DND-41 (cell line): ENCODE measurements around the gene FKBP3.
"Not testable (repeated sequence)": the region's sequence is repeated elsewhere in the genome, so short reads cannot be mapped to it uniquely, and the experiment has no call there.

Experiments
- ATAC-seq: fragments of 200-7000 bp; cut with Tn5 transposase; 3 replicates; pipeline ENCODE4 v1.9.1; 2021; ENCODE audit warnings: low read depth; ENCODE audit not compliant: insufficient read depth
- DNase-seq: peaks from one replicate; pipeline ENCODE4 v3.0.0-alpha.2; 2020
- H2AFZ ChIP-seq: 2 replicates; pipeline ENCODE4 v1.6.0; 2012; ENCODE audit warnings: low read depth, low read length
- H3K27ac ChIP-seq: 2 replicates; pipeline ENCODE4 v1.5.1; 2012; ENCODE audit warnings: low read length, inconsistent platforms
- H3K27me3 ChIP-seq: fragments of 200-600 bp; sonication (generic); 2 replicates; pipeline ENCODE4 v1.6.0; 2012; ENCODE audit warnings: low read length, mild to moderate bottlenecking, inconsistent platforms; ENCODE audit not compliant: insufficient read depth, poor library complexity
- H3K36me3 ChIP-seq: 2 replicates; pipeline ENCODE4 v1.5.1; 2012; ENCODE audit warnings: low read length, inconsistent platforms; ENCODE audit not compliant: insufficient read depth
- H3K4me1 ChIP-seq: 2 replicates; pipeline ENCODE4 v1.5.1; 2012; ENCODE audit warnings: mild to moderate bottlenecking, low read length; ENCODE audit not compliant: insufficient read depth
- H3K4me2 ChIP-seq: 2 replicates; pipeline ENCODE4 v1.6.0; 2012; ENCODE audit warnings: mild to moderate bottlenecking, moderate library complexity, low read length, inconsistent platforms; ENCODE audit not compliant: insufficient read depth
- H3K4me3 ChIP-seq, 2 experiments: fragments of 200-600 bp in 1 of 2; shearing (Covaris generic) in 1 of 2; 2 replicates each; pipeline ENCODE4 v1.5.1; 2012 to 2016; ENCODE audit warnings: inconsistent platforms in 2 of 2, low read length in 2 of 2, mild to moderate bottlenecking in 2 of 2, low read depth in 1 of 2, moderate library complexity in 1 of 2
- H3K79me2 ChIP-seq: 2 replicates; pipeline ENCODE4 v1.6.0; 2012; ENCODE audit warnings: low read length, inconsistent platforms; ENCODE audit not compliant: insufficient read depth
- H3K9ac ChIP-seq: 2 replicates; pipeline ENCODE4 v1.6.0; 2012; ENCODE audit warnings: low read depth, mild to moderate bottlenecking, inconsistent platforms, low read length, moderate library complexity
- H3K9me3 ChIP-seq: 2 replicates; pipeline ENCODE4 v1.5.1; 2012; ENCODE audit warnings: low read length, moderate library complexity, mild to moderate bottlenecking, inconsistent platforms; ENCODE audit not compliant: insufficient read depth, severe bottlenecking
- H4K20me1 ChIP-seq: 2 replicates; pipeline ENCODE4 v1.6.0; 2012; ENCODE audit warnings: low read length; ENCODE audit not compliant: insufficient read depth
- EZH2 ChIP-seq: IDR thresholded peaks from 3 replicates; pipeline ENCODE4 v1.6.1; 2012; ENCODE audit warnings: borderline replicate concordance, low read depth, mild to moderate bottlenecking, moderate library complexity, low read length, inconsistent platforms; ENCODE audit not compliant: severe bottlenecking
- TF ChIP-seq, protein P1 (sequence below): IDR thresholded peaks from 2 replicates; pipeline ENCODE4 v1.5.1; 2012; ENCODE audit warnings: borderline replicate concordance, low read length, moderate library complexity, mild to moderate bottlenecking; ENCODE audit not compliant: poor library complexity, severe bottlenecking; ENCODE audit errors: extremely low read depth

Gene FKBP3

DNA sequence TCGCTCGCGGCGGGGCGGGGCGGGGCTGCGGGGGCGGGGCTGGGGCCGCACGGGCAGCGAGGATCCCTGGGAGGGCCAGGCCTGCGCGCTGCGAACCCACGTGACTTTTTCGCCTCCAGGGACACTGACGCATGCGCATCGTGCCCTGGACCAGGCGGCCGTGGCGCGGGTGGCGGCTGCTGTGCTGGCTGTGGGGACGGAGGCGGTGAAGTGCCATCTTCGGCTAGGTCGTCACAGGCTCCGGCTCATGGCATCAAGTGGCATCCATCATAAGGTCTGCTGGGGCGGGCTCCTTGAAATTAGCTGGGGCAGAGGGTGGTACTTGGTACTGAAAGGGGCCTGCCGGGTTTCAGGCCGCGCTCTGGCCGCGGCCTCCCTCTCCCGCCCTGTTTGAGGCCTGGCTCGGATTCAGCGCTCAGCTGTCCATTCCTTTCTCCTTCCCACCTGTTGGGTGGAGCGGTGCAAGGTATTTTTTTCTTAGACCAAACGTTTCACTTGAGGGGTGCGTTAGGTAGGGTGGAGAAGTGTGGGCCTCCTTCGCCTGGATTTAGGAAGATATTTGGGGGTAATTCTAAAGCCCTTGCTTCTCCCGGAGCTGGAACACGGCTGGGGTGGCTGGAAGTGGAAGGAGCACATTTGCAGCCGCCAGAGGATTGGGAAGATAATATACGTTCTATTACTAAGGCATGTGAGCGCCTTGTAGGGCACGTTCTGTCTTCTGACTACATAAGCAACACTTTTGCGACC, 50.1 kb downstream of the FKBP3 start, which contains the start of gene PRPF39:
Gene PRPF39, plus strand, starts transcription at position 141 of the 747 bp plus-strand sequence. CDS start 11,124 bp downstream, outside the sequence.
- H4K20me1 ChIP-seq: peaks cover 43% of the 10 kb centered on the region
- H3K27me3 ChIP-seq: no peaks in the 10 kb centered on the region
- ATAC-seq: peak; percentile 93
- H2AFZ ChIP-seq: peak within 1 kb of the TSS; percentile 85
- H3K36me3 ChIP-seq: peaks cover 7% of the 10 kb centered on the region
- H3K9ac ChIP-seq: peak within 1 kb of the TSS; percentile 70
- peaks cover 46% of the 10 kb centered on the region for H3K4me1 ChIP-seq
- peak within 1 kb of the TSS; percentile 70 for H3K4me2 ChIP-seq
- peak within 1 kb of the TSS; percentile 67 for H3K27ac ChIP-seq
- H3K79me2 ChIP-seq: peaks cover 52% of the 10 kb centered on the region
- TF ChIP-seq, protein P1, sequence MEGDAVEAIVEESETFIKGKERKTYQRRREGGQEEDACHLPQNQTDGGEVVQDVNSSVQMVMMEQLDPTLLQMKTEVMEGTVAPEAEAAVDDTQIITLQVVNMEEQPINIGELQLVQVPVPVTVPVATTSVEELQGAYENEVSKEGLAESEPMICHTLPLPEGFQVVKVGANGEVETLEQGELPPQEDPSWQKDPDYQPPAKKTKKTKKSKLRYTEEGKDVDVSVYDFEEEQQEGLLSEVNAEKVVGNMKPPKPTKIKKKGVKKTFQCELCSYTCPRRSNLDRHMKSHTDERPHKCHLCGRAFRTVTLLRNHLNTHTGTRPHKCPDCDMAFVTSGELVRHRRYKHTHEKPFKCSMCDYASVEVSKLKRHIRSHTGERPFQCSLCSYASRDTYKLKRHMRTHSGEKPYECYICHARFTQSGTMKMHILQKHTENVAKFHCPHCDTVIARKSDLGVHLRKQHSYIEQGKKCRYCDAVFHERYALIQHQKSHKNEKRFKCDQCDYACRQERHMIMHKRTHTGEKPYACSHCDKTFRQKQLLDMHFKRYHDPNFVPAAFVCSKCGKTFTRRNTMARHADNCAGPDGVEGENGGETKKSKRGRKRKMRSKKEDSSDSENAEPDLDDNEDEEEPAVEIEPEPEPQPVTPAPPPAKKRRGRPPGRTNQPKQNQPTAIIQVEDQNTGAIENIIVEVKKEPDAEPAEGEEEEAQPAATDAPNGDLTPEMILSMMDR: no peak
- TF ChIP-seq EZH2: no peak
- no peaks in the 10 kb centered on the region for H3K9me3 ChIP-seq
- peak; percentile 94 for DNase-seq
- peak within 1 kb of the TSS; percentile 58 to 68 for H3K4me3 ChIP-seq

DNA sequence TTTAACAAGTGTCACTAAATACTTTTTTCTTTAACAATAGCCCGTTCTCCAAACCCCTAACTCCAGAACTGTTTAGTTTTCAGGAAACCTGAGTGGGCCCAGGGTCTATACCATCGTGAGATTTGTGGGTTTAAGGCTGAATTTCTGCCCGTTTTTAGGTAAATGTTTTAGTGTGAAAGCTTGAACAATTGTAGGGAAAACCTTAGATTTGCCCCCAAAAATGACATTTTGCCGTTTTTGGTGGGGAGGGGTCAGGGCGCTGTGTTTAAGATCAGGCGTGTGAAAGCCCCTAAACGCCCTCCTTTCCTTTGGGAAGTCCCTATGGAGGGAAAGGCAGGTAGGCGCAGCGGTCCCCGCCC, 50.7 kb downstream of the FKBP3 start:
- H3K27me3 ChIP-seq: no peaks in the 10 kb centered on the region
- ATAC-seq (0 out of 3 replicates have a peak, but pooled peaks have one; percentile 2), DNase-seq (no peak)
- TF ChIP-seq EZH2: no peak
- TF ChIP-seq, protein P1: no peak
- H3K4me1 ChIP-seq: peaks cover 45% of the 10 kb centered on the region
- peaks cover 7% of the 10 kb centered on the region for H3K36me3 ChIP-seq
- peak overlapping the region; percentile 85 for H2AFZ ChIP-seq
- peak overlapping the region; percentile 67 for H3K27ac ChIP-seq
- H3K79me2 ChIP-seq: peaks cover 47% of the 10 kb centered on the region
- H3K4me3 ChIP-seq: peak overlapping the region; percentile 33 to 68; a peak in 3 of 4 replicates
- H3K9ac ChIP-seq: peak overlapping the region; percentile 70
- H3K4me2 ChIP-seq: peak overlapping the region; percentile 70
- H3K9me3 ChIP-seq: no peaks in the 10 kb centered on the region
- H4K20me1 ChIP-seq: peaks cover 38% of the 10 kb centered on the region

DNA sequence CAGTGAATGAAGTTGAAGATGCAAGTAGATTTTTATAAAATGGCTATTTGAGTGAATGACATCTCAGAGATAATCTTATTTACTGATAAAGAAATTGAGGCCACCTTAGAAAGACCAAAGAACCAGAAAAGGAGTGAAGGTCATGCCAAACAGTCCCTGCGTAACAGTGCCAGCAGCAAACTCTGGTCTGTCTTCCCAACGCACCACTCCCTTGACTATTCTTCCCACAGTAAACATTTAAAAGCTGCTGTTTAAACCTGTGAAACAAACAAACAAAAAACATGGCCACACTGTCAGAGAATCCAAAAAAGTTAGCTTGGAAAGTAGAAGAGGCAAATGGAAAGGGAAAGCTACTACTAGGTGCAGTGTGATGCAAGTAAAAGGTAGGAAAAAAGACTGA, 51.9 kb downstream of the FKBP3 start:
- peak overlapping the region; percentile 64 for H2AFZ ChIP-seq
- DNase-seq (no peak), ATAC-seq (no peak)
- TF ChIP-seq, protein P1: no peak
- TF ChIP-seq EZH2: no peak
- peaks cover 36% of the 10 kb centered on the region for H3K79me2 ChIP-seq
- no peaks in the 10 kb centered on the region for H3K9me3 ChIP-seq
- H3K4me2 ChIP-seq: no peak overlapping the region
- no peak overlapping the region for H3K4me3 ChIP-seq
- peaks cover 35% of the 10 kb centered on the region for H3K4me1 ChIP-seq
- H3K36me3 ChIP-seq: no peaks in the 10 kb centered on the region; the same call in 1 of the 2 replicates
- H3K27me3 ChIP-seq: no peaks in the 10 kb centered on the region
- H3K27ac ChIP-seq: no peak overlapping the region
- H3K9ac ChIP-seq: no peak overlapping the region
- peaks cover 28% of the 10 kb centered on the region; the same call in 1 of the 2 replicates for H4K20me1 ChIP-seq

DNA sequence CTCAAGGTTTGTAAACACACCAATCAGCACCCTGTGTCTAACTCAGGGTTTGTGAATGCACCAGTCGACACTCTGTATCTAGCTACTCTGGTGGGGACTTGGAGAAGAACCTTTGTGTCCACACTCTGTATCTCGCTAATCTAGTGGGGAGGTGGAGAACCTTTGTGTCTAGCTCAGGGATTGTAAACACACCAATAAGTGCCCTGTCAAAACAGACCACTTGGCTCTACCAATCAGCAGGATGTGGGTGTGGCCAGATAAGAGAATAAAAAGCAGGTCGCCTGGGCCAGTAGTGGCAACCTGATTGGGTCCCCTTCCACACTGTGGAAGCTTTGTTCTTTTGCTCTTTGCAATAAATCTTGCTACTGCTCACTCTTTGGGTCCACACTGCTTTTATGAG, 53.2 kb downstream of the FKBP3 start:
- H3K9me3 ChIP-seq, H3K27ac ChIP-seq, H3K9ac ChIP-seq, H2AFZ ChIP-seq, H3K27me3 ChIP-seq, H3K4me2 ChIP-seq, DNase-seq, ATAC-seq, H3K4me3 ChIP-seq, H3K36me3 ChIP-seq: not testable (repeated sequence)
- Histone ChIP-seq H3K79me2 (peaks cover 22% of the 10 kb centered on the region), H3K4me1 (peaks cover 22% of the 10 kb centered on the region), H4K20me1 (peaks cover 17% of the 10 kb centered on the region; the same call in 1 of the 2 replicates)

DNA sequence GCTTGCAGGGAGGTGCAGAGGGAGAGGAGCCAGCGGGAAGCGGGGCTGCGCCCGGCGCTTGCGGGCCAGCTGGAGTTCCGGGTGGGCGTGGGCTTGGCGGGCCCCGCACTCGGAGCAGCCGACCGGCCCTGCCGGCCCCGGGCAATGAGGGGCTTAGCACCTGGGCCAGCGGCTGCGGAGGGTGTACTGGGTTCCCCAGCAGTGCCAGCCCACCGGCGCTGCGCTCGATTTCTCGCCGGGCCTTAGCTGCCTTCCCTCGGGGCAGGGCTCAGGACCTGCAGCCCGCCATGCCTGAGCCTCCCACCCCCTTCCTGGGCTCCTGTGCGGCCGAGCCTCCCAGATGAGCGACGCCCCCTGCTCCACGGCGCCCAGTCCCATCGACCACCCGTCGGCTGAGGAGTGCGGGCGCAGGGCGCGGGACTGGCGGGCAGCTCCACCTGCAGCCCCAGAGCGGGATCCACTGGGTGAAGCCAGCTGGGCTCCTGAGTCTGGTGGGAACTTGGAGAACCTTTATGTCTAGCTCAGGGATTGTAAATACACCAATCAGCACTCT, 53.8 kb downstream of the FKBP3 start:
- not testable (repeated sequence) for H3K27ac ChIP-seq, H3K4me2 ChIP-seq, DNase-seq, H3K27me3 ChIP-seq, H2AFZ ChIP-seq, H3K9ac ChIP-seq, H3K36me3 ChIP-seq, H3K9me3 ChIP-seq, ATAC-seq, H3K4me3 ChIP-seq
- Histone ChIP-seq H4K20me1 (peaks cover 11% of the 10 kb centered on the region; the same call in 1 of the 2 replicates), H3K4me1 (peaks cover 16% of the 10 kb centered on the region), H3K79me2 (peaks cover 16% of the 10 kb centered on the region)
